AML-193 (cell line): ENCODE measurements around the gene TNRC6C.

Source experiments
- DNase-seq, 2 experiments: peaks; one replicate each; lab custom pipeline; 2025; lab: John Stamatoyannopoulos, UW

The TNRC6C gene

GRCh38 chr17:78125138-78125913, 166.8 kb downstream of the TNRC6C start:
- DNase-seq = peak; percentile 24 to 43

- no peak for DNase-seq
Observed at GRCh38 chr17:78125976-78126894, 167.7 kb downstream of the TNRC6C start.

GRCh38 chr17:78126895-78127238, 168.4 kb downstream of the TNRC6C start:
- DNase-seq = no peak

GRCh38 chr17:78127239-78127887, 168.9 kb downstream of the TNRC6C start:
- DNase-seq = peak; percentile 98 to 99

- DNase-seq = peak in 1 of 2 experiments; percentile 43
Observed at GRCh38 chr17:78127888-78128550, 169.5 kb downstream of the TNRC6C start.

- peak; percentile 67 to 76 for DNase-seq
Observed at GRCh38 chr17:78128551-78129350, 170.2 kb downstream of the TNRC6C start, which contains the start of gene TMC6. TSS of gene TMC6 (minus strand) at chr17:78128755. CDS start at chr17:78126832, 1,923 bp downstream.

GRCh38 chr17:78129351-78130089, 171.0 kb downstream of the TNRC6C start:
- no peak for DNase-seq

GRCh38 chr17:78130090-78130436, 171.6 kb downstream of the TNRC6C start:
- no peak for DNase-seq

- DNase-seq = peak; percentile 92 to 96
Observed at GRCh38 chr17:78130437-78131101, 172.1 kb downstream of the TNRC6C start, which contains the start of gene TMC8. TSS of gene TMC8 (plus strand) at chr17:78130771. CDS start at chr17:78131589, 818 bp downstream.

GRCh38 chr17:78131172-78132083, 172.9 kb downstream of the TNRC6C start:
- DNase-seq = peak in 1 of 2 experiments; percentile 19

GRCh38 chr17:78132084-78132676, 173.7 kb downstream of the TNRC6C start:
- DNase-seq = peak in 1 of 2 experiments; percentile 27

GRCh38 chr17:78132767-78133178, 174.3 kb downstream of the TNRC6C start:
- no peak for DNase-seq

- DNase-seq = no peak
Observed at GRCh38 chr17:78133179-78133951, 174.9 kb downstream of the TNRC6C start.

- DNase-seq = peak; percentile 65 to 75
Observed at GRCh38 chr17:78133971-78134898, 175.7 kb downstream of the TNRC6C start.

GRCh38 chr17:78134899-78135385, 176.4 kb downstream of the TNRC6C start:
- no peak for DNase-seq
